IPS DF 19.7 (cell line): ENCODE results near the gene NUTM1.
"Not testable (repeated sequence)": the region's sequence is repeated elsewhere in the genome, so short reads cannot be mapped to it uniquely, and the experiment has no call there.

ENCODE experiments used
- DNase-seq: peaks from one replicate; pipeline ENCODE4 v3.0.0-alpha.2; 2013; ENCODE audit warnings: low read depth, low spot score

Gene NUTM1

GRCh38 chr15:34362047-34362773, 19.1 kb downstream of the NUTM1 start:
- DNase-seq, result no peak

- DNase-seq, result no peak
Observed at GRCh38 chr15:34364041-34364440, 20.9 kb downstream of the NUTM1 start.

GRCh38 chr15:34365091-34365825, 22.1 kb downstream of the NUTM1 start:
- no peak for DNase-seq

- no peak for DNase-seq
Observed at GRCh38 chr15:34365836-34366235, 22.7 kb downstream of the NUTM1 start.

GRCh38 chr15:34366271-34367065, 23.4 kb downstream of the NUTM1 start:
- DNase-seq, result peak; percentile 83

- no peak for DNase-seq
Observed at GRCh38 chr15:34367101-34368081, 24.3 kb downstream of the NUTM1 start, which contains the start of gene LPCAT4. TSS of gene LPCAT4 (minus strand) at chr15:34367196. CDS start at chr15:34367100, 96 bp downstream.

- no peak for DNase-seq
Observed at GRCh38 chr15:34370129-34370528, 27.0 kb downstream of the NUTM1 start.

- DNase-seq, result no peak
Observed at GRCh38 chr15:34370643-34371042, 27.5 kb downstream of the NUTM1 start.

GRCh38 chr15:34373951-34374350, 30.8 kb downstream of the NUTM1 start:
- DNase-seq, result no peak

- DNase-seq, result no peak
Observed at GRCh38 chr15:34374816-34375215, 31.7 kb downstream of the NUTM1 start.

- DNase-seq, result not testable (repeated sequence)
Observed at GRCh38 chr15:34375541-34375940, 32.4 kb downstream of the NUTM1 start.

- no peak for DNase-seq
Observed at GRCh38 chr15:34376856-34377255, 33.7 kb downstream of the NUTM1 start.

GRCh38 chr15:34380491-34380890, 37.4 kb downstream of the NUTM1 start:
- not testable (repeated sequence) for DNase-seq

- not testable (repeated sequence) for DNase-seq
Observed at GRCh38 chr15:34381829-34382521, 38.9 kb downstream of the NUTM1 start.

- DNase-seq, result not testable (repeated sequence)
Observed at GRCh38 chr15:34389594-34390086, 46.5 kb downstream of the NUTM1 start.

- DNase-seq, result not testable (repeated sequence)
Observed at GRCh38 chr15:34392981-34393380, 49.9 kb downstream of the NUTM1 start.

- not testable (repeated sequence) for DNase-seq
Observed at GRCh38 chr15:34397637-34398259, 54.6 kb downstream of the NUTM1 start.

GRCh38 chr15:34403160-34403598, 60.1 kb downstream of the NUTM1 start:
- DNase-seq, result not testable (repeated sequence)

GRCh38 chr15:34403899-34404298, 60.8 kb downstream of the NUTM1 start:
- not testable (repeated sequence) for DNase-seq
